CD4-positive, CD25-positive, alpha-beta regulatory T cell (primary cell): ENCODE results near the gene CEBPZ. TPM values are rescaled to one million over a fixed set of nuclear protein-coding genes. Genes with fewer than 3 reads are reported as not detected.

ENCODE experiments used
- ATAC-seq, 2 donors: fragments of 150-1000 bp; cut with Tn5 transposase; one replicate each; pipeline ENCODE4 v1.10.0; 2021; ENCODE audit warnings: low read depth in 2 of 2, moderate number of reproducible peaks in 2 of 2, moderate library complexity in 1 of 2
- DNase-seq, 3 donors: peaks; one replicate each; pipeline versions ENCODE4 v3.0.0 to v3.0.0-alpha.2; 2012 to 2022; ENCODE audit warnings: mixed read lengths in 1 of 3
- H3K27ac ChIP-seq: one replicate; pipeline ENCODE4 v1.7.0; 2013; ENCODE audit warnings: mild to moderate bottlenecking, low read length; ENCODE audit not compliant: insufficient read depth, poor library complexity, severe bottlenecking
- H3K27me3 ChIP-seq: one replicate; pipeline ENCODE4 v1.7.0; 2013; ENCODE audit warnings: low read length; ENCODE audit not compliant: control insufficient read depth, insufficient read depth
- H3K36me3 ChIP-seq: one replicate; pipeline ENCODE4 v1.7.0; 2013; ENCODE audit warnings: mild to moderate bottlenecking, low read length, moderate library complexity; ENCODE audit not compliant: control insufficient read depth, insufficient read depth
- H3K4me1 ChIP-seq: 2 replicates; pipeline ENCODE4 v1.7.0; 2013; ENCODE audit warnings: mild to moderate bottlenecking, low read length; ENCODE audit not compliant: insufficient read depth, control insufficient read depth, poor library complexity, severe bottlenecking
- H3K4me3 ChIP-seq: one replicate; pipeline ENCODE4 v1.7.0; 2013; ENCODE audit warnings: low read depth, mild to moderate bottlenecking, low read length, moderate library complexity
- H3K9me3 ChIP-seq, 2 experiments: 1 replicate in 1 of 2; 2 replicates in 1 of 2; pipeline ENCODE4 v1.7.0; 2013; ENCODE audit warnings: low read length in 2 of 2, mild to moderate bottlenecking in 1 of 2, moderate library complexity in 1 of 2; ENCODE audit not compliant: control insufficient read depth in 2 of 2
- H3K27ac Mint-ChIP-seq, 3 donors: one replicate each; pipeline ENCODE4 v1.8.0; 2020 to 2022; ENCODE audit warnings: mild to moderate bottlenecking in 3 of 3, mixed read lengths in 3 of 3, moderate library complexity in 2 of 3
- H3K27me3 Mint-ChIP-seq: one replicate; pipeline ENCODE4 v1.8.0; 2022; ENCODE audit warnings: mild to moderate bottlenecking, mixed read lengths
- H3K36me3 Mint-ChIP-seq: one replicate; pipeline ENCODE4 v1.8.0; 2020; ENCODE audit warnings: mixed read lengths
- H3K4me1 Mint-ChIP-seq, 4 donors: one replicate each; pipeline ENCODE4 v1.8.0; 2020 to 2022; ENCODE audit warnings: mixed read lengths in 4 of 4, mild to moderate bottlenecking in 1 of 4
- H3K4me3 Mint-ChIP-seq, 4 donors: one replicate each; pipeline ENCODE4 v1.8.0; 2020 to 2022; ENCODE audit warnings: mild to moderate bottlenecking in 4 of 4, mixed read lengths in 4 of 4, moderate library complexity in 3 of 4
- H3K9me3 Mint-ChIP-seq, 7 donors: one replicate each; pipeline ENCODE4 v1.8.0; 2020 to 2022; ENCODE audit warnings: mixed read lengths in 7 of 7, mild to moderate bottlenecking in 3 of 7, moderate library complexity in 2 of 7
- polyA plus RNA-seq, 4 donors: library from polyadenylated mRNA; unstranded; fragments of 300-500 nt; fragmentation: Illumina TruSeq; gene quantifications; one replicate each; pipeline ENCODE4 v1.2.3, GENCODE V29; 2021
- total RNA-seq: library from RNA; stranded (reverse); gene quantifications from one replicate; pipeline ENCODE4 v1.2.3, GENCODE V29; 2022

The CEBPZ gene
- total and polyA plus RNA-seq, 5 donors from 2014 or later = 25.1 to 64.2 (median 32.6) TPM

- no peak overlapping the region for H3K4me3 ChIP-seq
- no peaks in the 10 kb centered on the region for H3K9me3 ChIP-seq
- H3K27ac ChIP-seq = no peak overlapping the region
- H3K27me3 ChIP-seq = no peaks in the 10 kb centered on the region
- H3K36me3 ChIP-seq = peaks cover 3% of the 10 kb centered on the region
- H3K36me3 Mint-ChIP-seq = peaks cover 27% of the 10 kb centered on the region
- ATAC-seq = no peak
- peaks cover 25 to 75% (median 60%) of the 10 kb centered on the region in 4 donors for H3K4me1 Mint-ChIP-seq
- peaks cover 0 to 3% (median 0%) of the 10 kb centered on the region in 7 donors for H3K9me3 Mint-ChIP-seq
- H3K4me1 ChIP-seq = peaks cover 41% of the 10 kb centered on the region
- no peaks in the 10 kb centered on the region for H3K27me3 Mint-ChIP-seq
- no peak for DNase-seq
- H3K27ac Mint-ChIP-seq = no peak overlapping the region
- H3K4me3 Mint-ChIP-seq = peak overlapping the region in 2 of 4 donors; percentile 47 to 97
These were observed 78.2 kb downstream of the CEBPZ start for GRCh38 chr2:37153224-37153623.

Other genes starting within 250 kb of the CEBPZ start
- 49.1 TPM for gene HEATR5B, start 147.2 kb downstream of the CEBPZ start, total RNA-seq
- 10 to 100 TPM in 2 of 4 donors, 1 to 10 TPM in 2; 7.4 to 13.6 (median 9.8) TPM for gene HEATR5B, start 147.2 kb downstream of the CEBPZ start, polyA plus RNA-seq
- 10.5 TPM for gene GPATCH11, start 147.1 kb downstream of the CEBPZ start, total RNA-seq
- gene GPATCH11, start 147.1 kb downstream of the CEBPZ start, polyA plus RNA-seq = 10 to 100 TPM in 2 of 4 donors, 1 to 10 TPM in 2; 9.6 to 11.3 (median 10.2) TPM
- gene EIF2AK2, start 74.6 kb downstream of the CEBPZ start, total RNA-seq = 40.9 TPM
- 10 to 100 TPM; 20.5 to 23.4 (median 22.4) TPM for gene EIF2AK2, start 74.6 kb downstream of the CEBPZ start, polyA plus RNA-seq
- gene SULT6B1, start 42.9 kb downstream of the CEBPZ start, total RNA-seq = not detected
- not detected for gene SULT6B1, start 42.9 kb downstream of the CEBPZ start, polyA plus RNA-seq
- 33.1 TPM for gene CEBPZOS, start 35.1 kb downstream of the CEBPZ start, total RNA-seq
- gene CEBPZOS, start 35.1 kb downstream of the CEBPZ start, polyA plus RNA-seq = 10 to 100 TPM; 24.8 to 37.7 (median 29.8) TPM
- 26.5 TPM for gene NDUFAF7, start 62 bp upstream of the CEBPZ start, total RNA-seq
- 1 to 10 TPM; 5.4 to 9.3 (median 6.8) TPM for gene NDUFAF7, start 62 bp upstream of the CEBPZ start, polyA plus RNA-seq
- gene PRKD3, start 93.2 kb upstream of the CEBPZ start, total RNA-seq = 19.7 TPM
- gene PRKD3, start 93.2 kb upstream of the CEBPZ start, polyA plus RNA-seq = 10 to 100 TPM in 2 of 4 donors, 1 to 10 TPM in 2; 5.3 to 16.9 (median 12.2) TPM
- not detected for gene QPCT, start 113.0 kb upstream of the CEBPZ start, total RNA-seq
- under 1 TPM in 2 of 4 donors, not detected in 2; 0.30 to 0.39 TPM for gene QPCT, start 113.0 kb upstream of the CEBPZ start, polyA plus RNA-seq